HG02981 (cell line): ENCODE data around the gene PDE8A.

Experiments
- ATAC-seq: cut with Tn5 transposase; IDR thresholded peaks from one replicate; pipeline ENCODE4 v1.9.1; 2021; ENCODE audit warnings: mild to moderate bottlenecking, moderate library complexity; ENCODE audit not compliant: unreplicated experiment

PDE8A gene

GRCh38 chr15:85118581-85118980 is 136.9 kb downstream of the PDE8A start:
- ATAC-seq: no peak

- no peak for ATAC-seq
These were observed 138.9 kb downstream of the PDE8A start for GRCh38 chr15:85120351-85121113.

GRCh38 chr15:85124173-85124572 is 142.5 kb downstream of the PDE8A start:
- ATAC-seq: no peak

- ATAC-seq: no peak
These were observed 143.5 kb downstream of the PDE8A start for GRCh38 chr15:85125056-85125661.

- ATAC-seq: no peak
These were observed 147.0 kb downstream of the PDE8A start for GRCh38 chr15:85128621-85129020.

GRCh38 chr15:85129881-85130280 is 148.2 kb downstream of the PDE8A start:
- no peak for ATAC-seq

- ATAC-seq: no peak
These were observed 150.3 kb downstream of the PDE8A start for GRCh38 chr15:85131915-85132314.

GRCh38 chr15:85133709-85134108 is 152.1 kb downstream of the PDE8A start:
- ATAC-seq: no peak

GRCh38 chr15:85137489-85138168 is 156.0 kb downstream of the PDE8A start:
- no peak for ATAC-seq

- no peak for ATAC-seq
These were observed 157.7 kb downstream of the PDE8A start for GRCh38 chr15:85139391-85139790.

- ATAC-seq: no peak
These were observed 160.1 kb downstream of the PDE8A start for GRCh38 chr15:85141726-85142125.

GRCh38 chr15:85142312-85142711 is 160.7 kb downstream of the PDE8A start:
- no peak for ATAC-seq

- ATAC-seq: no peak
These were observed 167.9 kb downstream of the PDE8A start for GRCh38 chr15:85149465-85150129.

GRCh38 chr15:85150130-85150480 is 168.4 kb downstream of the PDE8A start:
- ATAC-seq: no peak

- ATAC-seq: no peak
These were observed 169.5 kb downstream of the PDE8A start for GRCh38 chr15:85151145-85151544.

- no peak for ATAC-seq
These were observed 170.2 kb downstream of the PDE8A start for GRCh38 chr15:85151861-85152260.

- no peak for ATAC-seq
These were observed 172.4 kb downstream of the PDE8A start for GRCh38 chr15:85154061-85154460.

GRCh38 chr15:85155360-85155759 is 173.7 kb downstream of the PDE8A start:
- no peak for ATAC-seq

GRCh38 chr15:85155857-85156256 is 174.2 kb downstream of the PDE8A start:
- no peak for ATAC-seq

- ATAC-seq: no peak
These were observed 175.7 kb downstream of the PDE8A start for GRCh38 chr15:85157344-85157743.

- ATAC-seq: no peak
These were observed 180.6 kb downstream of the PDE8A start for GRCh38 chr15:85162237-85162636.
